GM12873 (cell line): ENCODE data around the gene ARHGEF7.

Experiments used
- CTCF ChIP-seq: IDR thresholded peaks from 2 replicates; pipeline ENCODE4 v1.5.1; 2012; ENCODE audit warnings: low read depth, mild to moderate bottlenecking, moderate library complexity, low read length, control low read depth; ENCODE audit not compliant: insufficient read depth; ENCODE audit errors: missing control alignments

ARHGEF7 gene

GRCh38 chr13:111283991-111284390 lies 168.9 kb downstream of the ARHGEF7 start:
- no peak for TF ChIP-seq CTCF

DNA sequence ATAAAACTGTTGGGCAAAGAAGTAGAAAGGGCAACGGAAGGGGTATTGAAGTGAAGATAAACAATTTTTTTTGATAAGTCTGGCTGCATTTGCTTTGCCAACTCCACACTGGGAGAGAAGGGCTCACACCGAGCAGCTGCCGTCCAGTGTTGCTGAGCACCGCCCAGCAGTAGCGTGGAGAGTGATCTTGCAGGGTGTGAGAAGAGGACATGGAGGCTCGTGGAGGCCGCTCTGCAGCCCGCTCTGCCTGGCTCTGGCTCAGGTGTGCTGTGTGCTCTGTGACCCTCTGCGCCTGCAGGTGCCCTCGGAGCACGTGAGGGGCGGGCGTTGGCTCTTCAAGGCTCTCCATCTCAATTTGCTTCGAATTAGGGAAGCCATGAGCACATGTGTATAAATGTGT lies 169.5 kb downstream of the ARHGEF7 start:
- TF ChIP-seq CTCF, result no peak

DNA sequence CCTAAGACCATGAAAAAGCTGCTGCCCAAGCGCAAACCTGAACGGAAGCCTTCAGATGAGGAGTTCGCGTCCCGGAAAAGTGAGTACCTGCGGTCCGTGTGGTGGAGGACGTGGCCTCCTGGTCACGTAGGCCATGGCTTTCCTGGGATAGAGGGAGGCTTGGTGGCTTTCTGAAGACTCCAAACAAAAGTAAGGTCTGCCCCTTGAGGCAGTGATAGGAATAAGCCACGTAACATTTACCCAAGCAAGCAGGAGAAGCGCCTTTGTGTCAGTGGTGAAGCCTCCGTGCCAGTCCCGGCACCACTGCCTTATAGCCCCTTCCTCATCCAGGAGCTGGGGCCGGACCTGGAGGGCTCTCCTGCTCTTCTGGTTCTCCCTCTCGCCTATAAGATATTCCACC lies 171.1 kb downstream of the ARHGEF7 start:
- TF ChIP-seq CTCF, result no peak

DNA sequence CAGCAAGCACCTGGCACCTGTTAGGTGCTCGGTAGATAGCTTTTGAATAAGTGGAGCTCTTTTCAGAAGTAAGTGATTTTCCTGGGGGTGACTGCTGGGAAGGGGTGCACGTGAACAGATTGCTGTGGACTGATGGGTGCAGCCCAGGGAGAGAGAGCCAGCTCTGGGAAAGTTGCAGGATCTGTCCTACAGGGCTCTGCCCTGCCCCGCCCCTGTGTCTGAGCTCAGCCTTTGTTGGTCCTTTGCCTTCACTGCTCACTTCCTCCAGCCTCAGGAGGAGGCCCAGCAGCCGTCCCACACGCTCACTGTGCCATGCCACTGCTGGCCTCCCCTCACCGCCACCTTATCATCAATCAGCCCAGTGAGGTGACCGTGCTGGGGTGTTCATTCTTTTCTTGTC lies 171.6 kb downstream of the ARHGEF7 start:
- no peak for TF ChIP-seq CTCF

- no peak for TF ChIP-seq CTCF
Observed at GRCh38 chr13:111287201-111287600, 172.1 kb downstream of the ARHGEF7 start.

DNA sequence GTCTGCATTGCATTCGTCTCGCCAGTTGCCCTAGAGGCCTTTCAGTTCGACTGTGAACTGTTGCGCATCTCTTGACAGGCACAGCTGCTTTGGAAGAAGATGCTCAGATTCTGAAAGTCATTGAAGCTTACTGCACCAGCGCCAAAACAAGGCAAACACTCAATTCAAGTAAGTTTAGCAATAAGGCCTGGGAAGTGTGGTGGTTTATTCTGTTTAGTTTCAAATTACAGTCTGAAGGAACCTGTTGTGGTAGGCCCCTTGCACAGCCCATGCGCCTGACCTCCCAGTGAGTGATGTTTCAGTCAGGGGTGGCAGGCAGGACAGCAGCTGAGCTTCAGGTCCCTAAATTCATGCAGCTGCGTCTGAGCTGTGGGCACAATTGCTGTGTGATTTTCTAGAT lies 173.2 kb downstream of the ARHGEF7 start:
- no peak for TF ChIP-seq CTCF

GRCh38 chr13:111289251-111289650 lies 174.1 kb downstream of the ARHGEF7 start:
- no peak for TF ChIP-seq CTCF
